ENCODE measurements around the gene NBPF19.
"Not testable (repeated sequence)": the region's sequence is repeated elsewhere in the genome, so short reads cannot be mapped to it uniquely, and the experiment has no call there.

The NBPF19 gene, protein sequence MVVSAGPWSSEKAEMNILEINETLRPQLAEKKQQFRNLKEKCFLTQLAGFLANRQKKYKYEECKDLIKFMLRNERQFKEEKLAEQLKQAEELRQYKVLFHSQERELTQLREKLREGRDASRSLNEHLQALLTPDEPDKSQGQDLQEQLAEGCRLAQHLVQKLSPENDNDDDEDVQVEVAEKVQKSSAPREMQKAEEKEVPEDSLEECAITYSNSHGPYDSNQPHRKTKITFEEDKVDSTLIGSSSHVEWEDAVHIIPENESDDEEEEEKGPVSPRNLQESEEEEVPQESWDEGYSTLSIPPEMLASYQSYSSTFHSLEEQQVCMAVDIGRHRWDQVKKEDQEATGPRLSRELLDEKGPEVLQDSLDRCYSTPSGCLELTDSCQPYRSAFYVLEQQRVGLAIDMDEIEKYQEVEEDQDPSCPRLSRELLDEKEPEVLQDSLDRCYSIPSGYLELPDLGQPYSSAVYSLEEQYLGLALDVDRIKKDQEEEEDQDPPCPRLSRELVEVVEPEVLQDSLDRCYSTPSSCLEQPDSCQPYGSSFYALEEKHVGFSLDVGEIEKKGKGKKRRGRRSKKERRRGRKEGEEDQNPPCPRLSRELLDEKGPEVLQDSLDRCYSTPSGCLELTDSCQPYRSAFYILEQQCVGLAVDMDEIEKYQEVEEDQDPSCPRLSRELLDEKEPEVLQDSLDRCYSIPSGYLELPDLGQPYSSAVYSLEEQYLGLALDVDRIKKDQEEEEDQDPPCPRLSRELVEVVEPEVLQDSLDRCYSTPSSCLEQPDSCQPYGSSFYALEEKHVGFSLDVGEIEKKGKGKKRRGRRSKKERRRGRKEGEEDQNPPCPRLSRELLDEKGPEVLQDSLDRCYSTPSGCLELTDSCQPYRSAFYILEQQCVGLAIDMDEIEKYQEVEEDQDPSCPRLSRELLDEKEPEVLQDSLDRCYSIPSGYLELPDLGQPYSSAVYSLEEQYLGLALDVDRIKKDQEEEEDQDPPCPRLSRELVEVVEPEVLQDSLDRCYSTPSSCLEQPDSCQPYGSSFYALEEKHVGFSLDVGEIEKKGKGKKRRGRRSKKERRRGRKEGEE (N-terminal part only)
- total RNA-seq, result 0.50 to 10.4 (median 2.3) reads per million in 17 experiments

DNA sequence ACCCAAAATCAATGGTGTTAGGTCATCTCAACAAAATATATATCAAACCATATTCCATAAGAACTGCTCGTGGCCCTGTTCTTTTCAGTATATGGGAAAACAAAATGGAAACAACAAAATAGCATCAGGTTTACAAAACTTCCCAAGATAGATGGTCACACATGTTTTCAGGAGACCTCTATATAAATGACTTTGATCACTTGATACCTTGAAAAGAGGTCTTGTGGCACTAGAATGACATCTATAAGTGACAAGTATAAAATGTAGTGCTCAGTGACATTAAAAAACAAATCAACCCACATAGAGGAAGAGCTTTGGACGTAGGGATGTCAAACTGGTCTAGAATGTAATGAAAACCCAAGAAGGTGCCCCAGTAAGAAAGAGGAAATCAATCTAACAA lies at the start of gene NBPF19:
Gene NBPF19 (plus strand): TSS at position 301 of the 400 bp plus-strand sequence. CDS start 888 bp downstream, outside the sequence.
- not testable (repeated sequence) for DNase-seq

DNA sequence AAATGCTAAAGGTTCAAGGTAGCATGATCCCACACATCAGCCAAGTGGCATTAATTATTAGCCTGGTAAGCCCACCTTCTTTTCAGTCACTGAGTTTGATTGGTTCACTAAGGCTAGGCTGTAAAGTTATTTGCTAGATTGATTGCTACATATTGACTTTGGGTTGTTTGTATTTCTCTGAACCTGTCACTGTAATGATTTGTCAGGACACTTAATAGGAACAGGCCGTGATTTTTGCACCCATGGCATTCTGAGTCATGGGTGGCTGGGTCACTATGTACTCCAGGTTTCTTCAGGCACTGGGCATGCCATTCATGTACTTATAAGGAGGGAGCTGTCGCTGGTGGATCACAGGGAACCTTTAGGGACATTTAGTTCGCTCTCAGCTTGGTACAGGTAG lies 46.5 kb upstream of the NBPF19 start:
- not testable (repeated sequence) for DNase-seq

- DNase-seq, result peak; percentile 49 to 72 (median 56)
Measured at GRCh38 chr1:149445451-149445850, 29.4 kb upstream of the NBPF19 start.

- not testable (repeated sequence) for DNase-seq
Measured at GRCh38 chr1:149452196-149452595, 22.6 kb upstream of the NBPF19 start.

DNA sequence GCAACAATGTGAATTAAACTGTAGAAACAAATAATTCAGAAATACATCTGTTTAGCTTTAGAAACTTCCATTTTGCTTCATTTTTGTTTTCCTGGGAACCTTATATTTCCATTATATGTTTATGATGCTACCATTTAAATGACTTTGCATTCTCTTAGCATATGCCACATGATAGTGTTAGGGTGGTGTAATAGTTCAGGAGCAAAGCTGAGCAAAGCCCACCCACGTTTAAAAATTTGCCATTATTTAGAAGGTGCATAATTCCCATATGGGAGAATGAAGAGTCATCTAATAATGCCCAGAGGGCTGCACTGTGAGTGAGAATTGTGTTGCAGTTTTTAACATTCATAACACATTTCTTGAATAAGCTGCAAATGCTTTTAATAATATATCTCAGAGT lies 22.2 kb upstream of the NBPF19 start:
- not testable (repeated sequence) for DNase-seq

- DNase-seq, result peak; percentile 23 to 31 (median 26)
Measured at GRCh38 chr1:149558350-149558825, 83.5 kb downstream of the NBPF19 start.

DNA sequence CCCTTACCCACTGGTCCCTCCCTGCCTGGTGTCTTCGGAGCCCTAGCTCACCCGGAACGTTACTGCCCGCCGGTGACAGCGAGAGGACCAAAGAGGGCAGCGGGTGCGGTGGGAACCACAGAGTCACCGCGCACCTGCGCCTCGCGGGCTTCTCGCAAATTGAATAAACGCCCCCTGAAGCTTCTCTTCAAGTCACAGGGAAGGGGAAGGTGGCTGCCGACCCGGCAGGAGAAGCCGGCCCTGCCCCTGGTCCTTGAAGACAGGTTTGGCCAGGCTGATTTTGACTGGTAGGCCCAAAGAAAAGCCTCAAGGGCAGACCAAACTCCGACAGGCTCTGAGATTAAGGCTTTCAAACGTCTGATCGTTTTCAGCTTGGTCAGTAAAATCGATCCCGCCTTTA lies 87.0 kb downstream of the NBPF19 start:
- not testable (repeated sequence) for DNase-seq

DNA sequence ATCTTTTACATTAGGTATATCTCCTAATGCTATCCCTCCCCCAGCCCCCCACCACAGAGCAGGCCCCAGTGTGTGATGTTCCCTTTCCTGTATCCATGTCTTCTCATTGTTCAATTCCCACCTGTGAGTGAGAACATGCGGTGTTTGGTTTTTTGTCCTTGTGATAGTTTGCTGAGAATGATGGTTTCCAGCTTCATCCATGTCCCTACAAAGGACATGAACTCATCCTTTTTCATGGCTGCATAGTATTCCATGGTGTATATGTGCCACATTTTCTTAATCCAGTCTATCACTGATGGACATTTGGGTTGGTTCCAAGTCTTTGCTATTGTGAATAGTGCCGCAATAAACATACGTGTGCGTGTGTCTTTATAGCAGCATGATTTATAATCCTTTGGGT lies 90.6 kb downstream of the NBPF19 start:
- not testable (repeated sequence) for DNase-seq

DNA sequence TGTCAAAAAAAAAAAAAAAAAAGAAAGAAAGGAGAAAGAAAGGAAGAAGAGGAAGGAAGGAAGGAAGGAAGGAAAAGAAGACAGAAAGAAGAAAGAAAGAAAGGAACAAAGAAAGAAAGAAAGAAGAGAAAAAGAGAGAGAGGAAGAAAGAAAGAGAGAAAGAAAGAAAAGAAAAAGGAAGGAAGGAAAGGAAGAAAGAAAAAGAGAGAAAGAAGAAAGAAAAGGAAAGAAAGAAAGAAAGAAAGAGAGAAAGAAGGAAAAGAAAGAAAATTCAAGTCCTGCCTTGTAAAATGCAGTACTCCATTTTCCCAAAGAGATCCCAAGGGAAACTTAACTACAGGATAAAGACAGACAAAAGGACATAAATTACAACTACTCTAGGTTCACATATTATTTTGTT lies 97.9 kb downstream of the NBPF19 start:
- not testable (repeated sequence) for DNase-seq

DNA sequence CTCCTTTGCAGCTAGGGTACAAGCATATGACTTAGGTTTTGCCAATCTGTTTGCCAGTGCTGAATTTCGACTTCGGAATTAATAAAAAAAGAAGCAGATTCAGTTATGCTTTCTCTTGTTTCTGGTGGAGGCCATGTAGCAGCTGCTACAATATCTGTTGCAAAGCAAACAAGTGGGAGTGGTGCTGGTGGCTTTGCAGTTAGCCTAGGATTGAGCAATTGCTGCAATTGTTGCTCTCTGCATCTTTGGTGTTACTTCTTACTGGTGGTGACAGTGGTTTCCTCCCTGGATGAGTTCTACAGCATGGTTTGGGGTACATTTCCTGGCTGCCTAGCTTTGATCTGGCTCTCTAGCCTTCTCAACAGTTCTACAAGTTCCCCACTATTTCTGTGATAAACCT lies 110.7 kb downstream of the NBPF19 start:
- DNase-seq, result peak; percentile 4 to 61 (median 45)

Measured in suppressor macrophage (primary cell).